ENCODE measurements around the gene BCAN. TPM values are rescaled to one million over a fixed set of nuclear protein-coding genes. Genes with fewer than 3 reads are reported as not detected.

The BCAN gene
- total RNA-seq, 2 experiments from 2014 or later = not detected

DNA sequence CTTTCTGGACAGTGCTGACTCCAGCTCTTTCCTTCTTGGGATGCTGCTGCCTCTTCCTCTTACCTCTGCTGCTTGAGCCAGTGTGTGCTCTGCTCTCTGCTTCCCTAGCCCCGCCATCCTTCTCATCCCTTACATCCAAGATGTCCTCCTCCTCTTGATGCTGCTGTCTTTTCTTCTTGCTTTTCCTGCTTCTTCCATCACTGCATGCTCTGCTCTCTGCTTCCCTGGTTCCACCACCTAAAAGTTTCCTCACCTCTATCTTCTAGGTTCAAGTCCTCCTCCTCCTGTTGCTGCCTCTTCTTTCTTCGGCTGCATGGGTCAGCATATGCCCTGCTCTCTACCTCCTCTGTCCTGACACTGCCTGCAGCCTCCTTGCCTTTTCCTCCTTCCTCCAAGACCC is 46.9 kb upstream of the BCAN start:
- peak overlapping the region; percentile 15 for H3K27ac Mint-ChIP-seq

DNA sequence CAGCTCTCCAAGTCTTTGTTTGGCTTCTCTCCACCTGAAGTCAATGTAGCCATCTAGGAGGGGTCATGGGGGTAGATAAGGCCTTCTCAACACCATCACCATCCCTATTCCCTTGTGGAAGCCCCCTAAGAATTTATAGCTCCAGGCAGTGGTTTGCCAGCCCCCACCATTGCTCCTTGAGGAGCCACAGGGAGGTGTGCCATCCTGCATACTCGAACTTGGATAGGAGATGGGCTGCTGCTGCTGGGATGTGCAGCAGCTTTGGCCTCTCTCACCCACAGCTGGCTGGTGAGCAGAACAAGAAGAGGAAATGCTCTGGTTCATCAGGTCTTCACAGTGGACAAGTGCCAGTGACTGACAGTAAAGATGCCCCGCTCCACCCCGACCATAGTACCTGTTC is 45.5 kb upstream of the BCAN start:
- ChIA-PET POLR2A (interaction anchor here (2.0 kb wide), 1 partner anchor 14 kb away, joined by 4 read pairs; no protein-coding TSS in a partner anchor), CTCF (no interaction called here)
- Mint-ChIP-seq H3K27ac (peak overlapping the region; percentile 48), H3K27me3 (no peaks in the 10 kb centered on the region), H3K36me3 (ENCODE audit: low read depth) (peaks cover 70% of the 10 kb centered on the region), H3K4me3 (no peak overlapping the region), H3K9me3 (no peaks in the 10 kb centered on the region), H3K4me1 (ENCODE audit: low read depth) (peaks cover 37% of the 10 kb centered on the region)
- Histone ChIP-seq H3K36me3 (ENCODE audit: insufficient read depth, low read length) (peaks cover 61% of the 10 kb centered on the region), H3K27me3 (ENCODE audit: control insufficient read depth in 1 of 2, insufficient read depth in 2 of 2, low read length in 2 of 2) (no peaks in the 10 kb centered on the region), H3K4me1 (ENCODE audit: insufficient read depth, low read length) (peaks cover 31% of the 10 kb centered on the region), H3K27ac (ENCODE audit: low read depth in 1 of 2, low read length in 2 of 2) (no peak overlapping the region), H3K4me3 (ENCODE audit: low read length) (no peak overlapping the region), H3K9me3 (ENCODE audit: control insufficient read depth in 1 of 2, insufficient read depth in 1 of 2, low read length in 2 of 2) (no peaks in the 10 kb centered on the region)
- intact Hi-C loops (cut with DNase I, micrococcal nuclease) = no loop called here
- no peak for ATAC-seq (ENCODE audit: poor library complexity)
- TF ChIP-seq, protein P1, sequence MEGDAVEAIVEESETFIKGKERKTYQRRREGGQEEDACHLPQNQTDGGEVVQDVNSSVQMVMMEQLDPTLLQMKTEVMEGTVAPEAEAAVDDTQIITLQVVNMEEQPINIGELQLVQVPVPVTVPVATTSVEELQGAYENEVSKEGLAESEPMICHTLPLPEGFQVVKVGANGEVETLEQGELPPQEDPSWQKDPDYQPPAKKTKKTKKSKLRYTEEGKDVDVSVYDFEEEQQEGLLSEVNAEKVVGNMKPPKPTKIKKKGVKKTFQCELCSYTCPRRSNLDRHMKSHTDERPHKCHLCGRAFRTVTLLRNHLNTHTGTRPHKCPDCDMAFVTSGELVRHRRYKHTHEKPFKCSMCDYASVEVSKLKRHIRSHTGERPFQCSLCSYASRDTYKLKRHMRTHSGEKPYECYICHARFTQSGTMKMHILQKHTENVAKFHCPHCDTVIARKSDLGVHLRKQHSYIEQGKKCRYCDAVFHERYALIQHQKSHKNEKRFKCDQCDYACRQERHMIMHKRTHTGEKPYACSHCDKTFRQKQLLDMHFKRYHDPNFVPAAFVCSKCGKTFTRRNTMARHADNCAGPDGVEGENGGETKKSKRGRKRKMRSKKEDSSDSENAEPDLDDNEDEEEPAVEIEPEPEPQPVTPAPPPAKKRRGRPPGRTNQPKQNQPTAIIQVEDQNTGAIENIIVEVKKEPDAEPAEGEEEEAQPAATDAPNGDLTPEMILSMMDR (IDR thresholded peaks at IDR 0.05) = no peak
- DNase-seq = no peak

More for the DNA sequence above, 46.9 kb upstream of the BCAN start:
- peaks cover 61% of the 10 kb centered on the region for H3K36me3 ChIP-seq (ENCODE audit: insufficient read depth, low read length)
- no peaks in the 10 kb centered on the region for H3K27me3 ChIP-seq (ENCODE audit: control insufficient read depth in 1 of 2, insufficient read depth in 2 of 2, low read length in 2 of 2)
- no peak overlapping the region for H3K27ac ChIP-seq (ENCODE audit: low read depth in 1 of 2, low read length in 2 of 2)
- no peaks in the 10 kb centered on the region for H3K9me3 ChIP-seq (ENCODE audit: control insufficient read depth in 1 of 2, insufficient read depth in 1 of 2, low read length in 2 of 2)
- H3K27me3 Mint-ChIP-seq = no peaks in the 10 kb centered on the region
- peaks cover 34% of the 10 kb centered on the region for H3K4me1 Mint-ChIP-seq (ENCODE audit: low read depth)
- H3K36me3 Mint-ChIP-seq (ENCODE audit: low read depth) = peaks cover 66% of the 10 kb centered on the region
- TF ChIP-seq, protein P1 (IDR thresholded peaks at IDR 0.05) = no peak
- POLR2A ChIA-PET = interaction anchor here (2.0 kb wide), 1 partner anchor 13 kb away, joined by 4 read pairs; no protein-coding TSS in a partner anchor
- DNase-seq (no peak), ATAC-seq (ENCODE audit: poor library complexity) (no peak)
- CTCF ChIA-PET = no interaction called here
- peaks cover 29% of the 10 kb centered on the region for H3K4me1 ChIP-seq (ENCODE audit: insufficient read depth, low read length)
- H3K4me3 ChIP-seq (ENCODE audit: low read length) = no peak overlapping the region
- H3K9me3 Mint-ChIP-seq = no peaks in the 10 kb centered on the region
- H3K4me3 Mint-ChIP-seq = peak overlapping the region; percentile 12
- intact Hi-C loops (cut with DNase I, micrococcal nuclease) = no loop called here

DNA sequence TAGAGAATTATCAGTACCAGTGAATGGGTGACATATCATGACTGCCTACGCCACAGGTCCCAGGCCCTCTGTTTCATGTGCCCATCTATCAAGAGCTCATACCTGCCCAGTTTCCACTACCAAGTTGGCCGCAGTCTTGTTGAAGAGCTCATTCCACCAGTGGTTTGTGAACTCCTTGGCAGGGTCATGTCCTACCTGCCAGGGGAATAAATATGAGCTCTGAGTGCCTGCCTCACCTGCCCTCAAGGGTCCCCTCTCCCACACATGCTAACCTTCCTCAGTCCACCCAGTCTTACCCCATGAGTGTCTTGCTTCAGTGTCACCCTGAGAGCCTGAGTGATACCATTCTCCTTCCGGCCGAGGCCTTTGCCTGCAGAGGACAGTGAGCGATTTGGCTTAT is 43.8 kb upstream of the BCAN start:
- Histone ChIP-seq H3K4me3 (ENCODE audit: low read length) (no peak overlapping the region), H3K4me1 (ENCODE audit: insufficient read depth, low read length) (peaks cover 33% of the 10 kb centered on the region), H3K27ac (ENCODE audit: low read depth in 1 of 2, low read length in 2 of 2) (no peak overlapping the region), H3K27me3 (ENCODE audit: control insufficient read depth in 1 of 2, insufficient read depth in 2 of 2, low read length in 2 of 2) (no peaks in the 10 kb centered on the region), H3K9me3 (ENCODE audit: control insufficient read depth in 1 of 2, insufficient read depth in 1 of 2, low read length in 2 of 2) (no peaks in the 10 kb centered on the region), H3K36me3 (ENCODE audit: insufficient read depth, low read length) (peaks cover 59% of the 10 kb centered on the region)
- TF ChIP-seq, protein P1 (IDR thresholded peaks at IDR 0.05) = no peak
- H3K4me1 Mint-ChIP-seq (ENCODE audit: low read depth) = peaks cover 43% of the 10 kb centered on the region
- no peaks in the 10 kb centered on the region for H3K27me3 Mint-ChIP-seq
- ATAC-seq (ENCODE audit: poor library complexity) (no peak), DNase-seq (no peak)
- peak overlapping the region; percentile 31 for H3K27ac Mint-ChIP-seq
- no peaks in the 10 kb centered on the region for H3K9me3 Mint-ChIP-seq
- CTCF ChIA-PET = interaction anchor here (1.5 kb wide), 1 partner anchor 10 kb away, joined by 3 read pairs; no protein-coding TSS in a partner anchor
- intact Hi-C loops (cut with DNase I, micrococcal nuclease) = no loop called here
- POLR2A ChIA-PET = interaction anchor here (0.6 kb wide), 1 partner anchor 9 kb away, joined by 3 read pairs; no protein-coding TSS in a partner anchor
- H3K36me3 Mint-ChIP-seq (ENCODE audit: low read depth) = peaks cover 62% of the 10 kb centered on the region
- no peak overlapping the region for H3K4me3 Mint-ChIP-seq
